A673 (cell line): ENCODE results near the gene HIBCH.

Source experiments
- CTCF ChIP-seq: fragments of 300-800, 200-600 bp; sonication (generic); conservative IDR thresholded peaks from 2 replicates; pipeline ENCODE4 v1.5.1; 2017; ENCODE audit warnings: low read depth, mild to moderate bottlenecking, antibody characterized with exemption, low read length, moderate library complexity, mixed read lengths
- EZH2 ChIP-seq: fragments of 200-600 bp; sonication (generic); IDR thresholded peaks from 2 replicates; pipeline ENCODE4 v1.6.1; 2017; ENCODE audit warnings: borderline replicate concordance, low read depth, mild to moderate bottlenecking, mixed read lengths, antibody characterized with exemption, low read length; ENCODE audit not compliant: poor library complexity, severe bottlenecking

- TF ChIP-seq CTCF (no peak), EZH2 (no peak)
Observed at GRCh38 chr2:190350371-190350770, 30.7 kb upstream of the HIBCH start.
